SH-SY5Y (cell line): ENCODE measurements around the gene IHH.

ENCODE experiments used
- GATA2 ChIP-seq: IDR thresholded peaks from 2 replicates; pipeline ENCODE4 v1.6.1; 2011; ENCODE audit warnings: mild to moderate bottlenecking, low read depth, low read length
- GATA3 ChIP-seq: IDR thresholded peaks from 2 replicates; pipeline ENCODE4 v1.6.1; 2011; ENCODE audit warnings: low read depth, mild to moderate bottlenecking, low read length, moderate library complexity

Gene IHH

DNA sequence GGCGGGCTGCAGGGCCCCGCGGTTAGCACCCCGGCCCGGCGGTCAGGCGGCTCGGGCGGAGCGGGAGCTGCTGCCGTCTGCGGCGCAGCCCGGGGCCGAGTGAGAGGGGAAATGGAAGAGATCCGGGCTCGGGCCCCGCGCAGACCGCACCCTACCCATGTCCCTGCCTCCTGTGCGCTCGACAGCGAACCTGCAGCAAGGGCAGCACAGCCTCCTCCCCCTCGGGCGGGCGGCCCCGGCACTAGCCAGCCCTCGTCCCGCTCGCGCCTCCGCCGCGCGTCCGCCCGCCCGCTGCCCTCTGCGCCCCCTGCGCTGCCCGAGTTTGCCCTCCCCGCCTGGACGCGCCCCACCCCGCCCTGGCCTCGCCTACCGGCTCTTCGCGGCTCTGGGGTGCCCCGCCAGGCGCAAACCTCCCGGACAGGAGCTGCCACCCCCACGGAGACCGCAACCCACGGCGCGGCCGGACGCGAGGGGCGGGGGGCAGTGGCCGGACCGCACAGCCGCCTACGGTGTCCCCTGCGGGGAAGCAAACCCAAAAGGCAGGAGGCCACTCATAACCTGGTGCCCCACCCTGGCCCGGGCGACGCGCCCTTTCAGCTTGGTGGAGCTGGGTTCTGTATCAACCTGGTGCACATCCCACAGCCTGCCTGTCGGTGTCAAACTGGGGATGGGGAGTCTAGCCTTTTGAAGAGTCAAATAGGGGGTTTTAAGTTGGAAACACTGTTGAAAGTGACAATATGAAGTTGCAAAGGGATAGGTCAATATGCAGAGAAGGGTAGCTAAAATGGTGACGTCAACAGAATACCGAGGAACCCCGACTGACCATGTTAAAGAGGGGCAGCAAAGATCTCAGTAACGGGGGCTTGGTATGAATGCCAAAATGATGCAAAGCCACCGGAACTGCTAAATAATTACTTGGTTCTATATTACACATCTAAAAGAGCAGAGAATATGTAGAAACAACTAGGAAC, at the start of gene IHH:
IHH (minus strand) TSS at position 101 of the 971 bp plus-strand sequence. CDS start 454 bp downstream, outside the sequence.
- no peak for TF ChIP-seq GATA2
- TF ChIP-seq GATA3 = no peak

DNA sequence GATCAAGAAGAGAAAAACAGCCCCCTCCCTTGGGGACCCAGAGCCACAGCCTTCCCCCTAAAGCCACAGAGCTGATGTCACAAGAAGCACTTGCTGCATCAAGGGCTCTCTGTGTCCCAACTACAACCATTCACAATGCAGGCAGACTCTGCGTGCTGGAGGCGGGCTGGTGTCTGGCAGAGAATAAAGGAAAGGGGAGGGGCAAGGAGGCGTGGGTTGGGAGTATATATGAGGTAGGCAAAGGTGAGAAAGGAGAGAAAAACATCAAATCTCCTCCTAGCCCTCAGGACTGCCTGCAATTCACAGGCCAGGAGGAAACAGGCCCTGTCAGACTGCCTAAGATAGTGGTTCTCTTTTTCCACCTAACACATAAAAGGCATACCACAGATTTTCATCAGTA, 48.8 kb upstream of the IHH start:
- no peak for TF ChIP-seq GATA2
- no peak for TF ChIP-seq GATA3

DNA sequence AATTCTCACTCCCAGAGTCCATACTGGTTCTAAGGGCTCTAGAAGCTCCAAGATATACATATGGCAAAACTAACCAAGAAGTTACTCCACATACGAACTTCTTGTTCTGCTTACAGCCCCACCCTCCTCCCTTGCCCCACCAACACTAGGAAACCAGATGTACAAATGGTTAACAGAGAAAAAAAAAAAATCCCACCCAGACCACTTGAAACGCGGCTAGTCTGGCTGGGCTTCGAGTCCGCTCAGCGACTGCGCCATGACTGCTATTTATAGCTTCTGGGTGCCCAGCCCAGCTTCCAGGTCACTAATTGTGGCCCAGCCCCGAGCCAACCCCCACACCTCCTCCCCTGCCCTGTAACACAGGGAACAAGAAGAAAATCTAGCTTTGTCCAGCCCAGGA, 47.0 kb upstream of the IHH start:
- no peak for TF ChIP-seq GATA3
- no peak for TF ChIP-seq GATA2

DNA sequence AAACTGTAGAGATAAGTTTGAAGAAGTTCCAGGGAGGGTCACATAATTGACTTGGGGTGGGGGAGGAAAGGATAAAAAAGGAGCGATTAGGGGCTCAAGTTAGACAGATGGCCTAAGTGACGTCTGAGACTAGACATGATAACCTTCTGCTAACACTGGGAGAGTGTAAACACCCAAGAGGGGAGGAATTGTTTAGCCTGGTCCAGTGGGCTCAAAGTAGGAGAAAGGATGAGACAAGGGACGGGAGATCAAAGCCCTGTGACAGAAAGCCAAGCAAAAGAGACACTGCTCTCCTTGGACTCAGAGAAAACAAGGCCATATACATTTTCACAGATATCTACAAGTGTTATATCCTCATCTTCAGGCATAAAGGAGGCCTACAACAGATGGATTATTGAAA, 45.5 kb upstream of the IHH start:
- no peak for TF ChIP-seq GATA3
- TF ChIP-seq GATA2 = no peak

DNA sequence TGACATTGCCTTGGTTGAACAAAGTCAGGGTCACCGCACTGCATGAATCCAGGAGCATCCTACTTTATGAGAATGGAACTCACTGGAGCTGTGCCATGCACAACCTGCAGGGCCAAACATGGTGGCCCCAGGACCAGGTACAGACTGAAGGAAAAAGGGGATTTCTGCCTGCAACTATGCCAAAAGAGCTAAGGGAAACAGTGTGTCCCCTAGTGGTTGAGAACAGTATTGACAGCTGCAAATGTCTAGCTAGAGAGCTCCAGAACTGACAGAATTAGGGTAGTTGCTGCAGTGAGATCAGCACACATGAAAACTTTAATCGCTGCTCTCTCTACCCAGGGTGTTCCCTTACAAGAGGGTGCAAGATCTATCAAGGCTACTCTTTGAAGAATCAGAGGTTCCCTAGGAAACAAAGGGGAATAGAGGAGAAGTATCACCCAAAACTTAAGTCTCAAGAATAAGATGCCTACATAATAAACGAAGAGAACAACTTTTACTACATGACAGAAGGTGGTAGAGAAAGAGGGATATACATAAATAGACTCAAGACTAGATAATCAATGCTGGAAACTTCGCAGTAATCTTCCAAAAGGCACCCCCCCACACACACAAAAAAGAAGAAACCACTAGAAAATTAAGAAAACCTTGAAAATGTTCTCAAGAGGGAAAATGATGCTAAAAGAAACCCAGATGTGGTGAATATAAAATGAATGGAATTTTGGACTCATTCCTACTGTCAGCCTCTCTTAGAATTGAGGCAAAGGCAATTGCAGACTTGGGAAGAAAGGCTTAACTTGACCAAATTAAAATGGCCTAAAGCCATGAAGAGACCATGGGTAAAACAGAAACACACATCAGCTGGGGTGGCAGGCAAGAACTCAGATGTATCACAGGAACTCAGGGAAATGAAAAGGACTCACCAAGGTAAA, 43.6 kb upstream of the IHH start:
- TF ChIP-seq GATA2 (no peak), GATA3 (no peak)

DNA sequence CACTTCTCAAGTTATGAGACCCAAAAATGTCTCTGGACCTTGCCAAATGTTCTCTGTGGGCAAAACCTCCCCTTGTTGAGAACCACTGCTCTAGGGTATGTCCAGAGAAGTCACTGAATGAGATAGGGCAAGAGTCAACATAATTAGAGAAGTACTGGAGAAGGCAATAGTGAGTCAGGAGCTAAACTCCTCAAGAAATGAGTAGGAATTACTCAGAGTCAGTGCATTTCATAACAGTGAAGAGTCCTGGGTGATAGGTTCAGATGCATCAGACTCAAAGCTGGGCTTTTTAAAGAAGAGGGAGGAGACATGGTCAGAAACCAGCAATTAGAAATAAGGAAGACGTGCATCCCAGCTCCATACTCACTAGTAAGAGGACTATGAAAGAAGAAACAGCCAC, 38.6 kb upstream of the IHH start:
- TF ChIP-seq GATA2 (no peak), GATA3 (no peak)

DNA sequence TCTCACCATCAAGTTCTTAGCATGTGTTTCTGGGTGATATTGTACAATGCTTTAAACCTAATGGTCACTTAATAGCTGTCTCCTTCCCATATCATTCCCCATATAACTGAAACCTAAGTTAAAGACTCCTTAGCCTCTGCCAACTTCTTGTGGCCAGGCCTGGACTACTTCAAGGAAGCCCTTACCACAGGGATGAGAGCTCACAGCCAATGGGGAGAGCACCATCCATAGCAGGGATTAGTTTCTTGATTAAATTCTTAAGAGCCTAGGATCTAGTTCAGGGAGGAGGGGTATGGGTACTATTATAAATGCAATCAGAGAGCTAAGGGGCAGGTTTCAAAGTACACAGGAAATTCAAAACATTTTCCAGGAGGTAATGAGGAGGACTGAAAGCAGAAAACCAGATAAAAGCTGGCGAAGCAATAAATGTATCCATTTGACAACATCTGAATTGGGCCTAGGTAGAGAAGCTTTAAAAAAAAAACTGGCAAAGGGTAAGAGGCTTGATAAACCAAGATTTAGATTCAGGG, 34.8 kb upstream of the IHH start:
- TF ChIP-seq GATA2 (no peak), GATA3 (no peak)

DNA sequence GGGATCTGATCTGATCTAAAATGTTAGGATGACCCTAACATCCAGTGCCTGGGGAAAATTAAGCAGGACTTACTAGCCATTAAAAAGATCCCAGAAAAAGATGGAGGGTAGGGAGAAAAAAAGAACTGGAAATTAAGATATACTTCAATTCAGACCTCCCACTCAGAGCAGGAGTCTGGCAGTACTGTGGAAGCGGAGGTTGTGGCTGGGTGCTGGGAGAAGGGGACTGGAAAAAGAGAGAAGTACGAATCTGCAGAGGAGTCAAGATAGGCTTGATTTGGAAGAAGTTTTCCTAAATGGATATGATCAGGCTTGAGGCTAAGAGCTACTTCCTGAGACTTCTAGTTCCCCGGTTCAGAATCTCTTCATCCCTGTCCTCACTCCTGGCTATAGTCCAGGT, 33.5 kb upstream of the IHH start:
- TF ChIP-seq GATA3 (no peak), GATA2 (no peak)

DNA sequence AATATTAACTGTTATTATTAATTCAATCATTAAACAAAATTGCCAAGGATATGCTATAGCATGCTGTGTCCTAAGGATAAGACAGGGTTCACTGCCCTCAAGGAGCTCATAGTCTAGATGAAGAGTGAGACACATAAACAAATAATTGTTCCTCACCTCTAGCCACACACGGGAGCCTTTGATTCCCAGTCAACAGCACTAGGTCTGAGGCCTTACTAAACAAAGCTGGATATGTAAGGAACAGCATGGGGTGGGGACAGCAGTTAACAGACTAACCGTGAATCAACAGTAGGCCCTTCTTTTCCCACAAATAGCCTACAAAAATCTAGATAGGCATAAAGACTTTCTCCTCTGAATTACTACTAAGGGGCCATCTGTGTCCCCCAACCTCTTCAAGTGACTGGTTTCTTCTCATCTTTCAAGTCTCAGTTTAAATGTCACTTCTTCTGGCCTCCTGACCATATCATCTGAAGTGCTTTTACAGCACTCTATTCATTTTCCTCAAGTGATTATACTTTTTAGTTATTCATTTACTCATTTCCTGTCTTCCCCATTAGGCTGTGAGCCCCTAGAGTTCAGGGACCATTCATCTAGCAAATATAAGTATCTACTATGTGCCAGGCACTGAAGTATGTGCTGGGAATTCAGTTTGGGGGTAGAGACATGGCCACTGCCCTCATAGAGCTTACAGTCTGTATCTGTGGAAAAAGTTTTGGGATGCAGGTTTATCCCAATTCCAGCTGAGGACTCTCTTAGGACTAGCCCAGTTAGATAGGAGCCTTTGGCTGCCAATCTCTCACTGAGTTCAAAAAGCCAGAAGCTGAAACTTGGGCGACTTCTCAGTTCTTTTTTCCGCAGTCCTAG, 29.9 kb upstream of the IHH start:
- TF ChIP-seq GATA2 = no peak
- no peak for TF ChIP-seq GATA3

DNA sequence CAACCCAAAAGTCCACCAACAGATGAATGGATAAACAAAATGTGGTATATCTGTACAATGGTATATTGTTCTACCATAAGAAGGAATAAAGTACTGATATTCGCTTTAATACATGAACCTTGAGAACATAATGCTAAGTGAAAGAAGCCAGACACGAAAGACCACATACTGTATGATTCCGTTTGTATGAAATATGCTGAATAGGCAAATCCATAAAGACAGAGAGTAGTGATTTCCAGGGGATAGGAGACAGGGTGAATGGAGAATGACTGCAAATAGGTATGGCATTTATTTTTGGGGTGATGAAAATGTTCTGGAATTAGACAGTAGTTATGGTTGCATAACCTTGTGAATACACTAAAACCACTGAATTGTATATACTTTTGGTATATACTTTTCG, 28.6 kb upstream of the IHH start:
- TF ChIP-seq GATA2 = no peak
- TF ChIP-seq GATA3 = no peak

DNA sequence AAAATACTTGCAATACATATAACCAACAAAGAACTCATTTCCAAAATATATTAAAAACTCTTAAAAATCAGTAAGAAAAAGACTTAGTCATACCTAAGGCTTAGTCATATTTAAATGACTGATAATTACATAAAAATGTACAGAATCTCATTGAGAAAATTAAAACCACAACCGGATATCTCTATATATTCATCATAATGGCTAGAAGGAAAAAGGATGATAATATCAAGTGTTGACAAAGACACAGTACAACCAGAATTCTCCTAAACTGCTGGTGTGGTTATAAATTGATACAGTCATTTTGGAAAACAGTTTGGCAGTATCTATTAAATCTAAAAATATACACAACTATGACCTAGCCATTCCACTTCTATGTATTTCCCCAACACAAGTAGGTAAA, 27.1 kb upstream of the IHH start:
- no peak for TF ChIP-seq GATA3
- TF ChIP-seq GATA2 = no peak

DNA sequence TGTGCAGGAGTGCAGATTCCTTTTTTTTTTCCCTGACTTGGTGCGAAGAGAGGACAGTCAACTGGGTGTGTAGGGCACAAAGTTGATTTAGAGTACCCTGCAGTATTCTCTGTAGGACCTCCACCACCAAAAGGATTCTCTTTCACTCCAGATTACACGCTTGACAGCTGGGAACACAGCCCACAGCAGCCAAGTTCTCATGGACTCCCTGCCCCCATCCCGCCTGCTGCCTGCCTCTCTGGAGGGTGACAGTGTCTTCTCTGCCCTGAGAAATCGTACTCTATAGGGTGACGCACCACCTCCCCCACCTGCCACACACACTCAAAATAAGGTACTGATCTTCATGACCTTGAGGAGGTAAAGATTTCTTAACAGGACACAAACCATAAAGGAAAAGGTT, 26.6 kb upstream of the IHH start:
- TF ChIP-seq GATA3 = no peak
- no peak for TF ChIP-seq GATA2

DNA sequence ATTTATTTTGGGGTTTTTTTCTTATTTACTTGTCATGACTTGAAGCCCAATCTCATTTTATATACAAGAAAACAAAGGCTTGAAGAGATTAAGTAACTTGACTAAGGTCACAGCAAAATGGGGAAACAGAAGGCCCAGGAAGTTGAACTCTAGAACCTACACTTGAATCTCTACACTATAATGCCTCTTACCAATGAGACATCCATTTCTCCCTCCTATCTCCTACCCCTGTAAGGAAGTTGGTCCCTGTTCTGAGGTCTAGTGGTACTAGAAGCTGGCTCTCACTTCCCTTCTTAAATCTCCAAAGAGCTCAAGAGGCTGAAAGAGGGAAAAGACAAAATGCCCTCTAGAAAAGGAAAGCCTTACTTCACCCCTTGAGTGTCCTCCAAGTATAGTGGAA, 25.5 kb upstream of the IHH start:
- TF ChIP-seq GATA2 (no peak), GATA3 (no peak)
